ENCODE measurements around the gene NAT16. TPM values are rescaled to one million over a fixed set of nuclear protein-coding genes. Genes with fewer than 3 reads are reported as not detected.

NAT16 gene
- total RNA-seq, 4 donors from 2014 or later = 0.29 to 1.4 TPM; not detected in 2

GRCh38 chr7:101171442-101171837 is 8.7 kb downstream of the NAT16 start:
- intact Hi-C loops (cut with DNase I) = no loop called here
- Histone ChIP-seq H3K27me3 (peaks cover 33% of the 10 kb centered on the region), H3K4me3 (replicated peaks in 1 of 3) (no peak overlapping the region), H3K36me3 (no peaks in the 10 kb centered on the region), H3K27ac (no peak overlapping the region), H3K4me1 (peaks cover 22 to 40% of the 10 kb centered on the region in 2 donors), H3K9me3 (no peaks in the 10 kb centered on the region)
- DNase-seq = no peak
- WGBS, 2 donors = 4% methylated on average over 12 to 13 of the region's 13 CpGs
- TF ChIP-seq CTCF (IDR thresholded peaks at IDR 0.05) = no peak

- Histone ChIP-seq H3K9me3 (no peaks in the 10 kb centered on the region), H3K4me3 (replicated peaks in 1 of 3) (no peak overlapping the region), H3K36me3 (no peaks in the 10 kb centered on the region), H3K4me1 (peaks cover 23 to 41% of the 10 kb centered on the region in 2 donors), H3K27ac (no peak overlapping the region), H3K27me3 (peaks cover 37% of the 10 kb centered on the region)
- intact Hi-C loops (cut with DNase I) = no loop called here
- 4 to 5% methylated on average over 12 to 17 of the region's 17 CpGs for WGBS, 2 donors
- no peak for DNase-seq
- TF ChIP-seq POLR2A (IDR thresholded peaks at IDR 0.05) (no peak), CTCF (IDR thresholded peaks at IDR 0.05) (no peak)
Measured at GRCh38 chr7:101170617-101171441, 9.3 kb downstream of the NAT16 start.

DNA sequence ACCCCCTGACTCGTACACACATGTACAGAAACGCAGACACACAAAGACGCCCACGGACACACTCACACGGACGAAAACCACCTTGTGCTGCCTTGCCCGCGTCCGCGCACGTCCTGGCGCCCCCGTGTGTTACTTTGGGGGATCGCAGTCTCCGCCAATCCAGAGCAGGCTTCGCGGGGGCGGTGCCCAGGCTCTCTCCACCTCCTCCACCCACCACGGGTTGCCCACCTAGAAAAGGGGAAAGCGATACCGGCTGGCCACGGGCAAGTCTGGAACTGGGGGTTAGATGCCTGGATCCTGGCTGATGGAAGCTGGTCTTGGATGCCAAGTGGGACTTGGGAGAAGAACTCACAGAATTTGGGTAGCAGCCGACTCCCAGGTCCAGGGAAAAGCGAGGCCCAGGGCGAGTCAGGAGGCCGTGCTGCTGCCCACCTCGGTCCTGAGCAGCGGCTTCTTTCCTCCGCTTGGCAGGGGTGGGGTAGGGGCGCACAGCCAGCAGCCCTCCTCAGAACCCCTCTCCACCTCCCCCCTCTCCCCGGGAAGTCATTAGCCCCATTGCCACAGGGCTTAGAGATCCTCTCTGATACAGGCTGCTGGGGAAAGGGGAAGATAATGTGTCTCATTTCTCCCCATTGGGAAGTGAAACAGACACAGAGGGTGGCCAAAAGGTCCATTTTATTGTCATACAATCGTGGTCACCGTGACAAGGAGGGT is 10.1 kb downstream of the NAT16 start:
- 1 to 3% methylated on average over 21 to 25 of the region's 33 CpGs for WGBS, 2 donors
- Histone ChIP-seq H3K9me3 (no peaks in the 10 kb centered on the region), H3K27ac (no peak overlapping the region), H3K4me1 (peaks cover 30 to 50% of the 10 kb centered on the region in 2 donors), H3K4me3 (replicated peaks in 1 of 3) (no peak overlapping the region), H3K27me3 (peaks cover 43% of the 10 kb centered on the region), H3K36me3 (no peaks in the 10 kb centered on the region)
- peak; percentile 59 to 66 for DNase-seq
- intact Hi-C loops (cut with DNase I) = loop anchor here (10.0 kb wide), 1 partner anchor 275 kb away; the partner anchor contains the start of gene ACHE
- no peak for TF ChIP-seq POLR2A (IDR thresholded peaks at IDR 0.05)
- peak; percentile 56 to 93 (median 60) for TF ChIP-seq CTCF (IDR thresholded peaks at IDR 0.05)

DNA sequence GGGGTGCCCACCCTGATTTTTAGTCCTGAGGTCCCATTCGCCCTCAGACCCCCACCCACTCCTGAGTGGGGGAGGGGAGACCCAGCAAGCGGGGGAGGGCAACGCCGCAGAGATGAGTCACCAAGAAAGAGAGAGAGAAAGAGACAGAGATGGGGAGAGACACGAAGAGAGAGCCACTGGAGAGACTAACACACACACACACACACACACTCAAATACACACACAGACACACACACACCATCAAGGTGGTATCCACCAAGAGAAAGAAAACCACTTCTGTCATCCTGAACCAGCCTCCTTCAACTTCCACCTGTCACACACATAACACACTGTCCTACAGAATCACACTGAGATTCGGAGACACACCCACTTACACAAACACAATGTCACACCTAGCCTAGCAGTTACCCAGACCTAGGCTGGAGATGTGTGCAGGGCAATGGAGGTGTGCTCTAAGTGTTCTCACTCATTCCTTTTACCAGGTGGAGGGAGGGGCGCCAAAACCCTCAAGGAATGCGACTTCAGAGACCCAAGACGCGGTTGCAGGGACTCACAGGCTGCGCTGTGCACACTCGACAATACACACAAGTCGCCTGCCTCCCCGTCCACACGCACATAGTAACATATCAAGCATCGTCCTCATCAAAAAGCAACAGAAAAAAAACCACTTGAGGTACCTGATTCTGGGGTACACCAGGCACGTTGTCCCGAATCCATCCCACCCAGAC is 10.8 kb downstream of the NAT16 start:
- no peaks in the 10 kb centered on the region for H3K36me3 ChIP-seq
- no peaks in the 10 kb centered on the region for H3K9me3 ChIP-seq
- peaks cover 44% of the 10 kb centered on the region for H3K27me3 ChIP-seq
- 2 to 4% methylated on average over 13 to 18 of the region's 18 CpGs for WGBS, 2 donors
- no peak overlapping the region for H3K27ac ChIP-seq
- intact Hi-C loops (cut with DNase I) = loop anchor here (10.0 kb wide), 1 partner anchor 274 kb away; the partner anchor contains the start of gene ACHE
- DNase-seq = no peak
- H3K4me3 ChIP-seq (replicated peaks in 1 of 3) = no peak overlapping the region
- H3K4me1 ChIP-seq = peaks cover 35 to 57% of the 10 kb centered on the region in 2 donors
- TF ChIP-seq POLR2A (IDR thresholded peaks at IDR 0.05) = no peak
- TF ChIP-seq CTCF (IDR thresholded peaks at IDR 0.05) = no peak
